Inflammatory macrophage (primary cell): ENCODE results near the gene CREB3L4.

Experiments used
- DNase-seq, 2 donors: peaks; one replicate each; pipeline ENCODE4 v3.0.0-alpha.2; 2020 to 2022
- total RNA-seq, 18 experiments: gene quantifications; one replicate each; lab custom pipeline; 2026; ENCODE audit warnings: mixed read lengths in 6 of 18, inconsistent platforms in 2 of 18; lab: John Stamatoyannopoulos, UW

CREB3L4 gene
- 0.68 to 5.8 (median 4.0) reads per million in 18 experiments for total RNA-seq

GRCh38 chr1:153967107-153967999 lies at the start of gene CREB3L4:
TSS of gene CREB3L4 (plus strand) at chr1:153967902. CDS start at chr1:153968526, 624 bp downstream.
- peak; percentile 95 to 96 for DNase-seq

- DNase-seq, result peak; percentile 20 to 22
These were observed 47.5 kb upstream of the CREB3L4 start for GRCh38 chr1:153919876-153920852.

GRCh38 chr1:153921080-153921802 lies 46.5 kb upstream of the CREB3L4 start:
- DNase-seq, result no peak

GRCh38 chr1:153921803-153922075 lies 46.0 kb upstream of the CREB3L4 start:
- no peak for DNase-seq

- peak in 1 of 2 donors; percentile 19 for DNase-seq
These were observed 45.4 kb upstream of the CREB3L4 start for GRCh38 chr1:153922076-153922971.

- peak; percentile 99 to 100 for DNase-seq
These were observed 44.5 kb upstream of the CREB3L4 start, which contains the start of gene GATAD2B for GRCh38 chr1:153922972-153923925. TSS of gene GATAD2B (minus strand) at chr1:153922972. CDS start at chr1:153828347, 94,625 bp downstream.

GRCh38 chr1:153926405-153926804 lies 41.3 kb upstream of the CREB3L4 start:
- no peak for DNase-seq

GRCh38 chr1:153928245-153928644 lies 39.5 kb upstream of the CREB3L4 start:
- DNase-seq, result no peak

GRCh38 chr1:153928791-153929341 lies 38.8 kb upstream of the CREB3L4 start:
- DNase-seq, result no peak

- no peak for DNase-seq
These were observed 38.3 kb upstream of the CREB3L4 start for GRCh38 chr1:153929426-153929825.

- DNase-seq, result no peak
These were observed 37.4 kb upstream of the CREB3L4 start for GRCh38 chr1:153929981-153930948.

- no peak for DNase-seq
These were observed 35.3 kb upstream of the CREB3L4 start for GRCh38 chr1:153932156-153933131.

- DNase-seq, result no peak
These were observed 34.3 kb upstream of the CREB3L4 start for GRCh38 chr1:153933430-153933829.

- no peak for DNase-seq
These were observed 33.7 kb upstream of the CREB3L4 start for GRCh38 chr1:153933955-153934354.

GRCh38 chr1:153934746-153935145 lies 33.0 kb upstream of the CREB3L4 start:
- no peak for DNase-seq

GRCh38 chr1:153936011-153936802 lies 31.5 kb upstream of the CREB3L4 start:
- DNase-seq, result no peak
